H9 (cell line): ENCODE results near the gene KLF2. TPM values are rescaled to one million over a fixed set of nuclear protein-coding genes. Genes with fewer than 3 reads are reported as not detected.
"Not testable (repeated sequence)": the region's sequence is repeated elsewhere in the genome, so short reads cannot be mapped to it uniquely, and the experiment has no call there.

Experiments
- DNase-seq: peaks from one replicate; pipeline ENCODE4 v3.0.0-alpha.2; 2017
- H2AFZ ChIP-seq: one replicate; pipeline ENCODE4 v1.6.1; 2013; ENCODE audit warnings: mild to moderate bottlenecking, low read length, control low read depth, moderate library complexity
- H2AK5ac ChIP-seq: 2 replicates; pipeline ENCODE4 v1.6.1; 2013; ENCODE audit warnings: low read length, control low read depth, mixed read lengths; ENCODE audit not compliant: insufficient read length
- H2BK120ac ChIP-seq: one replicate; pipeline ENCODE4 v1.6.1; 2013; ENCODE audit warnings: low read depth, mild to moderate bottlenecking, low read length, control low read depth, inconsistent platforms; ENCODE audit not compliant: poor library complexity, severe bottlenecking
- H2BK12ac ChIP-seq: 2 replicates; pipeline ENCODE4 v1.6.1; 2013; ENCODE audit warnings: low read length, control low read depth, mixed read lengths, low read depth; ENCODE audit not compliant: insufficient read length
- H2BK15ac ChIP-seq: 2 replicates; pipeline ENCODE4 v1.6.1; 2013; ENCODE audit warnings: low read depth, low read length, control low read depth
- H2BK20ac ChIP-seq: one replicate; pipeline ENCODE4 v1.6.1; 2013; ENCODE audit warnings: low read depth, mild to moderate bottlenecking, low read length, control low read depth, inconsistent platforms; ENCODE audit not compliant: poor library complexity, severe bottlenecking
- H2BK5ac ChIP-seq: 2 replicates; pipeline ENCODE4 v1.6.1; 2013; ENCODE audit warnings: low read length, control low read depth, mixed read lengths; ENCODE audit not compliant: insufficient read length
- H3K14ac ChIP-seq: 2 replicates; pipeline ENCODE4 v1.6.1; 2013; ENCODE audit warnings: low read length, control low read depth; ENCODE audit not compliant: insufficient read depth
- H3K18ac ChIP-seq: 2 replicates; pipeline ENCODE4 v1.6.1; 2013; ENCODE audit warnings: low read depth, mild to moderate bottlenecking, mixed read lengths, low read length, control low read depth; ENCODE audit not compliant: insufficient read length
- H3K23ac ChIP-seq: 2 replicates; pipeline ENCODE4 v1.6.1; 2013; ENCODE audit warnings: low read length, control low read depth, mixed read lengths, low read depth; ENCODE audit not compliant: insufficient read length
- H3K23me2 ChIP-seq: 2 replicates; pipeline ENCODE4 v1.6.1; 2013; ENCODE audit warnings: low read depth, mild to moderate bottlenecking, mixed read lengths, low read length, control low read depth; ENCODE audit not compliant: insufficient read length, poor library complexity, severe bottlenecking
- H3K27ac ChIP-seq: 2 replicates; pipeline ENCODE4 v1.5.1; 2013; ENCODE audit warnings: low read length, control low read depth, mixed read lengths, low read depth; ENCODE audit not compliant: insufficient read length
- H3K27me3 ChIP-seq: 2 replicates; pipeline ENCODE4 v1.6.1; 2013; ENCODE audit warnings: low read length, control low read depth, inconsistent platforms; ENCODE audit not compliant: insufficient read depth
- H3K4ac ChIP-seq: 2 replicates; pipeline ENCODE4 v1.6.1; 2013; ENCODE audit warnings: low read depth, mild to moderate bottlenecking, control low read depth, inconsistent platforms, low read length, moderate library complexity
- H3K4me1 ChIP-seq: 2 replicates; pipeline ENCODE4 v1.6.1; 2013; ENCODE audit warnings: low read length, control low read depth, inconsistent platforms; ENCODE audit not compliant: insufficient read depth
- H3K4me2 ChIP-seq: 2 replicates; pipeline ENCODE4 v1.6.1; 2013; ENCODE audit warnings: low read length, control low read depth, mixed read lengths; ENCODE audit not compliant: insufficient read length, insufficient read depth
- H3K56ac ChIP-seq: 2 replicates; pipeline ENCODE4 v1.6.1; 2013; ENCODE audit warnings: low read depth, mild to moderate bottlenecking, mixed read lengths, low read length, control low read depth; ENCODE audit not compliant: insufficient read length
- H3K79me1 ChIP-seq: 2 replicates; pipeline ENCODE4 v1.6.1; 2013; ENCODE audit warnings: low read depth, mild to moderate bottlenecking, moderate library complexity, low read length, control low read depth, inconsistent platforms; ENCODE audit not compliant: insufficient read depth, poor library complexity, severe bottlenecking
- H3K79me2 ChIP-seq: 2 replicates; pipeline ENCODE4 v1.6.1; 2013; ENCODE audit warnings: low read length, control low read depth, inconsistent platforms; ENCODE audit not compliant: insufficient read depth
- H3K9ac ChIP-seq: 2 replicates; pipeline ENCODE4 v1.6.1; 2013; ENCODE audit warnings: low read length, control low read depth, mixed read lengths; ENCODE audit not compliant: insufficient read length; ENCODE audit errors: extremely low read depth
- H3K9me3 ChIP-seq: one replicate; pipeline ENCODE4 v1.6.1; 2013; ENCODE audit warnings: low read depth, low read length, inconsistent platforms; ENCODE audit not compliant: control insufficient read depth
- H3T11ph ChIP-seq: one replicate; pipeline ENCODE4 v1.6.1; 2013; ENCODE audit warnings: mild to moderate bottlenecking, low read length, control low read depth, inconsistent platforms
- H4K20me1 ChIP-seq: one replicate; pipeline ENCODE4 v1.6.1; 2013; ENCODE audit not compliant: control insufficient read depth, insufficient read length, insufficient read depth
- H4K5ac ChIP-seq: 2 replicates; pipeline ENCODE4 v1.6.1; 2013; ENCODE audit warnings: low read depth, mild to moderate bottlenecking, mixed read lengths, low read length, control low read depth; ENCODE audit not compliant: insufficient read length
- H4K8ac ChIP-seq: replicated peaks from 2 replicates; pipeline ENCODE4 v1.6.1; 2013; ENCODE audit warnings: low read length, control low read depth, mixed read lengths, low read depth; ENCODE audit not compliant: insufficient read length
- H4K91ac ChIP-seq: 2 replicates; pipeline ENCODE4 v1.6.1; 2013; ENCODE audit warnings: low read depth, mild to moderate bottlenecking, moderate library complexity, mixed read lengths, low read length, control low read depth; ENCODE audit not compliant: insufficient read length
- H3K27ac Mint-ChIP-seq, 3 experiments: 2 replicates in 2 of 3; 3 replicates in 1 of 3; pipeline ENCODE4 v1.8.0; 2020 to 2021; ENCODE audit warnings: mixed read lengths in 3 of 3, mild to moderate bottlenecking in 1 of 3, moderate library complexity in 1 of 3
- H3K27me3 Mint-ChIP-seq: 2 replicates; pipeline ENCODE4 v1.8.0; 2021; ENCODE audit warnings: low read depth, mild to moderate bottlenecking, moderate library complexity, mixed read lengths
- H3K36me3 Mint-ChIP-seq, 3 experiments: 2 replicates in 2 of 3; 3 replicates in 1 of 3; pipeline ENCODE4 v1.8.0; 2020 to 2021; ENCODE audit warnings: low read depth in 3 of 3, mixed read lengths in 3 of 3; ENCODE audit not compliant: insufficient read depth in 1 of 3
- H3K4me1 Mint-ChIP-seq, 2 experiments: 2 replicates each; pipeline ENCODE4 v1.8.0; 2020; ENCODE audit warnings: mixed read lengths in 2 of 2
- H3K4me3 Mint-ChIP-seq, 2 experiments: 2 replicates in 1 of 2; 3 replicates in 1 of 2; pipeline ENCODE4 v1.8.0; 2020 to 2021; ENCODE audit warnings: mild to moderate bottlenecking in 2 of 2, mixed read lengths in 2 of 2, moderate library complexity in 1 of 2
- H3K9me3 Mint-ChIP-seq, 2 experiments: 2 replicates in 1 of 2; 3 replicates in 1 of 2; pipeline ENCODE4 v1.8.0; 2020; ENCODE audit warnings: mild to moderate bottlenecking in 2 of 2, mixed read lengths in 2 of 2, moderate library complexity in 1 of 2
- CTCF ChIP-seq: fragments of 200-600 bp; sonication (generic); conservative IDR thresholded peaks from 3 replicates; pipeline ENCODE4 v1.8.0; 2021; ENCODE audit warnings: antibody characterized with exemption, mild to moderate bottlenecking
- WGBS: extraction: QIAGEN DNeasy Blood & Tissue Kit; methylation state at CpG from one replicate; pipeline ENCODE4 v1.1.7; 2013; ENCODE audit warnings: missing lambda C conversion rate, low lambda C conversion rate, mixed read lengths; ENCODE audit not compliant: insufficient read length; ENCODE audit errors: extremely low coverage; 5-methylcytosine and 5-hydroxymethylcytosine counted together
- total RNA-seq: library from RNA; stranded (reverse); gene quantifications from 2 replicates; pipeline ENCODE4 v1.2.1, GENCODE V29; 2021

The KLF2 gene
- total RNA-seq, 1 experiment from 2014 or later: 0.33 TPM

- no peak overlapping the region for H3K4me2 ChIP-seq
- no peaks in the 10 kb centered on the region for H3K4me1 ChIP-seq
- no peak overlapping the region for H3K4me3 Mint-ChIP-seq
- no peaks in the 10 kb centered on the region; a peak in 2 of 5 replicates for H3K9me3 Mint-ChIP-seq
- no peak overlapping the region for H3K23ac ChIP-seq
- H3K18ac ChIP-seq: no peak overlapping the region
- no peak overlapping the region for H2BK12ac ChIP-seq
- no peaks in the 10 kb centered on the region for H3K79me1 ChIP-seq
- no peaks in the 10 kb centered on the region for H3K23me2 ChIP-seq
- peaks cover 5% of the 10 kb centered on the region for H3K27me3 Mint-ChIP-seq
- no peak for DNase-seq
- H3T11ph ChIP-seq: no peak overlapping the region
- no peak overlapping the region for H3K56ac ChIP-seq
- no peaks in the 10 kb centered on the region for H3K36me3 Mint-ChIP-seq
- H3K9ac ChIP-seq: no peak overlapping the region
- no peak overlapping the region for H4K5ac ChIP-seq
- H3K79me2 ChIP-seq: no peaks in the 10 kb centered on the region
- no peak overlapping the region for H3K27ac ChIP-seq
- no peak overlapping the region; a peak in 1 of 7 replicates for H3K27ac Mint-ChIP-seq
- H4K91ac ChIP-seq: no peak overlapping the region
- no peak overlapping the region for H2BK120ac ChIP-seq
- H3K14ac ChIP-seq: no peak overlapping the region
- no peak overlapping the region for H2BK20ac ChIP-seq
- WGBS: no CpG with 5 or more reads among the region's 9 CpGs
- no peak overlapping the region for H2AFZ ChIP-seq
- no peak overlapping the region for H3K4ac ChIP-seq
- H4K20me1 ChIP-seq: no peaks in the 10 kb centered on the region
- H2BK15ac ChIP-seq: no peak overlapping the region
- H2BK5ac ChIP-seq: no peak overlapping the region
- no peaks in the 10 kb centered on the region for H3K27me3 ChIP-seq
- TF ChIP-seq CTCF: no peak
- H4K8ac ChIP-seq: no peak overlapping the region
- peaks cover 1 to 22% of the 10 kb centered on the region in 2 experiments for H3K4me1 Mint-ChIP-seq
- no peaks in the 10 kb centered on the region for H3K9me3 ChIP-seq
- H2AK5ac ChIP-seq: no peak overlapping the region
Measured at GRCh38 chr19:16284505-16284904, 40.1 kb upstream of the KLF2 start.

- not testable (repeated sequence) for H3K23ac ChIP-seq, DNase-seq, H2BK20ac ChIP-seq, H3K27ac ChIP-seq, H3K4me1 ChIP-seq, H2AK5ac ChIP-seq, H2BK15ac ChIP-seq, H3K4ac ChIP-seq, H3K9ac ChIP-seq, H3K27me3 ChIP-seq, H4K20me1 ChIP-seq, H3K79me1 ChIP-seq, H3K18ac ChIP-seq, H4K8ac ChIP-seq, H3K27ac Mint-ChIP-seq, H3K4me2 ChIP-seq, H3K4me3 Mint-ChIP-seq, H3K36me3 Mint-ChIP-seq, H3K79me2 ChIP-seq, H3K9me3 ChIP-seq, H3T11ph ChIP-seq, H2BK120ac ChIP-seq, H3K56ac ChIP-seq, H4K91ac ChIP-seq, H2AFZ ChIP-seq, H4K5ac ChIP-seq, H2BK12ac ChIP-seq, H3K27me3 Mint-ChIP-seq, H2BK5ac ChIP-seq, H3K23me2 ChIP-seq, H3K9me3 Mint-ChIP-seq, H3K14ac ChIP-seq
- no CpG with 5 or more reads among the region's 3 CpGs for WGBS
- H3K4me1 Mint-ChIP-seq: peaks cover 3 to 24% of the 10 kb centered on the region in 2 experiments
Measured at GRCh38 chr19:16285079-16285478, 39.5 kb upstream of the KLF2 start.
